HCT116 (cell line): ENCODE measurements around the gene ARHGEF1. TPM values are rescaled to one million over a fixed set of nuclear protein-coding genes. Genes with fewer than 3 reads are reported as not detected.

ENCODE experiments used
- ATAC-seq: fragments of 200-7000 bp; cut with Tn5 transposase; 2 replicates; pipeline ENCODE4 v1.9.1; 2020; ENCODE audit warnings: mild to moderate bottlenecking, moderate library complexity
- BruUV-seq: library from RNA; stranded (reverse); fragments of 400-500 nt; replicated peaks from 2 replicates; lab custom pipeline; 2021; lab: Mats Ljungman, UMichigan
- CTCF ChIA-PET: fragments of 300-600 bp; sonication (Branson Sonifier 250); formaldehyde crosslinking; loops from one replicate; lab custom pipeline; 2021; ENCODE audit warnings: antibody characterized with exemption; lab: Charles Lee
- POLR2A ChIA-PET: fragments of 300-600, 350-600 bp; sonication (Branson Sonifier 250); formaldehyde crosslinking; loops from one replicate; lab custom pipeline; 2021; ENCODE audit warnings: antibody characterized with exemption; lab: Charles Lee
- RAD21 ChIA-PET, 2 experiments: fragments of 300-600 bp; sonication (Branson Sonifier 250); formaldehyde crosslinking; loops; one replicate each; lab custom pipeline; 2023; ENCODE audit warnings: low total read pairs in 2 of 2; ENCODE audit not compliant: uncharacterized antibody in 2 of 2, unreplicated experiment in 2 of 2, low non-redundant PET in 1 of 2; lab: Charles Lee
- DNase-seq: peaks from one replicate; pipeline ENCODE4 v3.0.0-alpha.2; 2010; ENCODE audit warnings: low read depth, low spot score
- H2AFZ ChIP-seq: fragments of 200-600 bp; shearing (Covaris generic), sonication (generic); 2 replicates; pipeline ENCODE4 v1.6.1; 2017; ENCODE audit warnings: low read depth, mixed run types, mixed read lengths, antibody characterized with exemption, low read length; ENCODE audit not compliant: poor library complexity, severe bottlenecking
- H3K27ac ChIP-seq: 2 replicates; pipeline ENCODE4 v1.5.1; 2012; ENCODE audit warnings: low read depth, low read length
- H3K27me3 ChIP-seq: fragments of 200-600 bp; sonication (generic); 2 replicates; pipeline ENCODE4 v1.6.1; 2016; ENCODE audit warnings: mixed run types, low read length, mixed read lengths; ENCODE audit not compliant: insufficient read depth
- H3K36me3 ChIP-seq, 2 experiments: fragments of 200-500 bp in 1 of 2; fragments of 200-600 bp in 1 of 2; sonication (Bioruptor generic) in 1 of 2; sonication (generic) in 1 of 2; 2 replicates each; pipeline versions ENCODE4 v1.5.1 to v1.6.1; 2014 to 2016; ENCODE audit warnings: low read length in 2 of 2, inconsistent platforms in 1 of 2, mixed read lengths in 1 of 2, mixed run types in 1 of 2; ENCODE audit not compliant: insufficient read depth in 2 of 2, control insufficient read depth in 1 of 2
- H3K4me1 ChIP-seq, 2 experiments: fragments of 200-600 bp in 1 of 2; sonication (generic) in 1 of 2; 2 replicates each; pipeline versions ENCODE4 v1.5.1 to v1.6.1; 2012 to 2017; ENCODE audit warnings: low read length in 2 of 2, inconsistent platforms in 1 of 2, mild to moderate bottlenecking in 1 of 2, mixed read lengths in 1 of 2, mixed run types in 1 of 2, moderate library complexity in 1 of 2; ENCODE audit not compliant: insufficient read depth in 2 of 2, control insufficient read depth in 1 of 2
- H3K4me2 ChIP-seq: fragments of 200-600 bp; sonication (generic); 2 replicates; pipeline ENCODE4 v1.6.1; 2017; ENCODE audit warnings: mixed run types, low read length, mixed read lengths
- H3K4me3 ChIP-seq, 2 experiments: fragments of 200-600 bp in 1 of 2; sonication (generic) in 1 of 2; replicated peaks in 1 of 2; 2 replicates each; pipeline ENCODE4 v1.5.1; 2011 to 2016; ENCODE audit warnings: low read length in 2 of 2, control low read depth in 1 of 2, low read depth in 1 of 2, mild to moderate bottlenecking in 1 of 2, mixed read lengths in 1 of 2, mixed run types in 1 of 2
- H3K79me2 ChIP-seq: fragments of 200-600 bp; sonication (generic); 2 replicates; pipeline ENCODE4 v1.6.1; 2017; ENCODE audit warnings: mild to moderate bottlenecking, mixed run types, low read length, moderate library complexity, mixed read lengths; ENCODE audit not compliant: insufficient read depth
- H3K9ac ChIP-seq: fragments of 200-600 bp; sonication (generic); 2 replicates; pipeline ENCODE4 v1.6.1; 2016; ENCODE audit warnings: low read length, mixed read lengths
- H3K9me2 ChIP-seq: fragments of 200-600 bp; sonication (generic), shearing (Covaris generic); 2 replicates; pipeline ENCODE4 v1.6.1; 2017; ENCODE audit warnings: mixed run types, mild to moderate bottlenecking, moderate library complexity; ENCODE audit not compliant: insufficient read depth
- H3K9me3 ChIP-seq, 2 experiments: fragments of 200-500 bp in 1 of 2; fragments of 200-600 bp in 1 of 2; sonication (Bioruptor generic) in 1 of 2; sonication (generic) in 1 of 2; 2 replicates each; pipeline ENCODE4 v1.6.1; 2014 to 2017; ENCODE audit warnings: low read length in 2 of 2, mixed read lengths in 2 of 2, inconsistent platforms in 1 of 2, low read depth in 1 of 2, mild to moderate bottlenecking in 1 of 2, mixed run types in 1 of 2, moderate library complexity in 1 of 2; ENCODE audit not compliant: control insufficient read depth in 1 of 2, insufficient read depth in 1 of 2
- H4K20me1 ChIP-seq: fragments of 200-600 bp; sonication (generic), shearing (Covaris generic); 2 replicates; pipeline ENCODE4 v1.6.1; 2017; ENCODE audit warnings: mixed run types, mild to moderate bottlenecking, moderate library complexity; ENCODE audit not compliant: insufficient read depth
- CEBPB ChIP-seq: IDR thresholded peaks from 2 replicates; pipeline ENCODE4 v1.6.1; 2012; ENCODE audit warnings: low read depth
- EGR1 ChIP-seq: IDR thresholded peaks from 2 replicates; pipeline ENCODE4 v1.6.1; 2012; ENCODE audit warnings: low read depth
- ELF1 ChIP-seq: IDR thresholded peaks from 2 replicates; pipeline ENCODE4 v1.6.1; 2012; ENCODE audit warnings: low read depth, borderline replicate concordance
- FOSL1 ChIP-seq: IDR thresholded peaks from 2 replicates; pipeline ENCODE4 v1.6.1; 2012; ENCODE audit warnings: low read depth
- JUND ChIP-seq: IDR thresholded peaks from 2 replicates; pipeline ENCODE4 v1.6.1; 2012
- POLR2AphosphoS5 ChIP-seq: IDR thresholded peaks from 2 replicates; pipeline ENCODE4 v1.6.1; 2011; ENCODE audit warnings: mild to moderate bottlenecking, low read depth, low read length, moderate library complexity
- SIN3A ChIP-seq: IDR thresholded peaks from 2 replicates; pipeline ENCODE4 v1.6.1; 2012; ENCODE audit warnings: low read depth
- SP1 ChIP-seq: IDR thresholded peaks from 2 replicates; pipeline ENCODE4 v1.6.1; 2012; ENCODE audit warnings: low read depth
- SRF ChIP-seq: IDR thresholded peaks from 2 replicates; pipeline ENCODE4 v1.6.1; 2012; ENCODE audit warnings: low read depth
- TCF7L2 ChIP-seq: IDR thresholded peaks from 2 replicates; pipeline ENCODE4 v1.7.0; 2011; ENCODE audit warnings: borderline replicate concordance, inconsistent platforms; ENCODE audit not compliant: insufficient read depth, insufficient read length; ENCODE audit errors: extremely low read depth
- ZBTB33 ChIP-seq: IDR thresholded peaks from 2 replicates; pipeline ENCODE4 v1.6.1; 2011; ENCODE audit warnings: mild to moderate bottlenecking, low read length, moderate library complexity; ENCODE audit not compliant: insufficient replicate concordance; ENCODE audit errors: extremely low read depth
- ZFX ChIP-seq: fragments of 450-650 bp; IDR thresholded peaks from 2 replicates; pipeline ENCODE4 v1.6.1; 2017
- ZNF274 ChIP-seq: fragments of 200-500 bp; sonication (Bioruptor generic); IDR thresholded peaks from 2 replicates; pipeline ENCODE4 v1.6.1; 2014; ENCODE audit warnings: mild to moderate bottlenecking, low read depth, low read length, inconsistent platforms
- intact Hi-C: fragments of 100-400 bp; cut with micrococcal nuclease; formaldehyde crosslinking; loops from 2 replicates; pipeline ENCODE4 v1.10.0; 2022
- total RNA-seq: library from RNA; stranded (reverse); gene quantifications from one replicate; pipeline ENCODE4 v1.2.1, GENCODE V29; 2021; ENCODE audit not compliant: unreplicated experiment
- TF ChIP-seq, protein P1 (sequence below), 3 experiments: fragments of 200-600 bp in 1 of 3; sonication (generic) in 1 of 3; IDR thresholded peaks in 2 of 3; conservative IDR thresholded peaks in 1 of 3; 2 replicates each; pipeline ENCODE4 v1.5.1; 2012 to 2017; ENCODE audit warnings: low read depth in 2 of 3, low read length in 2 of 3, antibody characterized with exemption in 1 of 3, borderline replicate concordance in 1 of 3, control low read depth in 1 of 3, mild to moderate bottlenecking in 1 of 3, mixed read lengths in 1 of 3, mixed run types in 1 of 3, moderate library complexity in 1 of 3; ENCODE audit not compliant: insufficient read depth in 1 of 3
- TF ChIP-seq, protein P2 (sequence below): IDR thresholded peaks from 2 replicates; pipeline ENCODE4 v1.6.1; 2012

ARHGEF1 gene
- total RNA-seq, 1 experiment from 2014 or later, result 110 TPM

- ATAC-seq (peak; percentile 47), DNase-seq (no peak)
- Histone ChIP-seq H2AFZ (no peak overlapping the region), H3K4me1 (peaks cover 17 to 28% of the 10 kb centered on the region in 2 experiments), H3K4me3 (peak overlapping the region; percentile 52 to 69), H3K4me2 (peak overlapping the region; percentile 96), H3K27ac (peak overlapping the region; percentile 16; the same call in 1 of the 2 replicates), H3K9me3 (no peaks in the 10 kb centered on the region), H3K79me2 (no peaks in the 10 kb centered on the region), H3K36me3 (no peaks in the 10 kb centered on the region), H3K27me3 (no peaks in the 10 kb centered on the region; the same call in 1 of the 2 replicates), H3K9me2 (no peaks in the 10 kb centered on the region), H4K20me1 (no peaks in the 10 kb centered on the region), H3K9ac (peak overlapping the region; percentile 66)
- no TSS peak for BruUV-seq
- POLR2A ChIA-PET, result no interaction called here
- intact Hi-C loops, result loop anchor here (5.0 kb wide), 1 partner anchor 47 kb away; the partner anchor contains the start of gene ARHGEF1
- no peak for TF ChIP-seq TCF7L2
- TF ChIP-seq ZBTB33, result no peak
- no peak for TF ChIP-seq SP1
- TF ChIP-seq, protein P1, sequence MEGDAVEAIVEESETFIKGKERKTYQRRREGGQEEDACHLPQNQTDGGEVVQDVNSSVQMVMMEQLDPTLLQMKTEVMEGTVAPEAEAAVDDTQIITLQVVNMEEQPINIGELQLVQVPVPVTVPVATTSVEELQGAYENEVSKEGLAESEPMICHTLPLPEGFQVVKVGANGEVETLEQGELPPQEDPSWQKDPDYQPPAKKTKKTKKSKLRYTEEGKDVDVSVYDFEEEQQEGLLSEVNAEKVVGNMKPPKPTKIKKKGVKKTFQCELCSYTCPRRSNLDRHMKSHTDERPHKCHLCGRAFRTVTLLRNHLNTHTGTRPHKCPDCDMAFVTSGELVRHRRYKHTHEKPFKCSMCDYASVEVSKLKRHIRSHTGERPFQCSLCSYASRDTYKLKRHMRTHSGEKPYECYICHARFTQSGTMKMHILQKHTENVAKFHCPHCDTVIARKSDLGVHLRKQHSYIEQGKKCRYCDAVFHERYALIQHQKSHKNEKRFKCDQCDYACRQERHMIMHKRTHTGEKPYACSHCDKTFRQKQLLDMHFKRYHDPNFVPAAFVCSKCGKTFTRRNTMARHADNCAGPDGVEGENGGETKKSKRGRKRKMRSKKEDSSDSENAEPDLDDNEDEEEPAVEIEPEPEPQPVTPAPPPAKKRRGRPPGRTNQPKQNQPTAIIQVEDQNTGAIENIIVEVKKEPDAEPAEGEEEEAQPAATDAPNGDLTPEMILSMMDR (IDR thresholded peaks at IDR 0.05 in 2 of 3, conservative IDR thresholded peaks at IDR 0.05 in 1 of 3; ENCODE audit: borderline replicate concordance in 1 of 3, insufficient read depth in 1 of 3, low read depth in 2 of 3, low read length in 2 of 3), result no peak
- TF ChIP-seq ZNF274, result no peak
- TF ChIP-seq CEBPB, result no peak
- TF ChIP-seq, protein P2, sequence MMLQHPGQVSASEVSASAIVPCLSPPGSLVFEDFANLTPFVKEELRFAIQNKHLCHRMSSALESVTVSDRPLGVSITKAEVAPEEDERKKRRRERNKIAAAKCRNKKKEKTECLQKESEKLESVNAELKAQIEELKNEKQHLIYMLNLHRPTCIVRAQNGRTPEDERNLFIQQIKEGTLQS, result no peak
- TF ChIP-seq SRF, result no peak
- no peak for TF ChIP-seq EGR1
- TF ChIP-seq FOSL1, result no peak
- TF ChIP-seq POLR2AphosphoS5, result no peak
- no peak for TF ChIP-seq ZFX
- TF ChIP-seq JUND, result no peak
- TF ChIP-seq ELF1, result no peak
- no peak for TF ChIP-seq SIN3A
- CTCF ChIA-PET, result interaction anchor here (1.6 kb wide), 1 partner anchor 41 kb away, joined by 4 read pairs; no protein-coding TSS in a partner anchor
- RAD21 ChIA-PET, result no interaction called here
Measured at GRCh38 chr19:41928754-41929535, 46.0 kb downstream of the ARHGEF1 start.
